ENCODE measurements around the gene SELENOV. TPM values are rescaled to one million over a fixed set of nuclear protein-coding genes. Genes with fewer than 3 reads are reported as not detected.

The SELENOV gene
- total RNA-seq, 1 donor from 2014 or later = not detected

- no peaks in the 10 kb centered on the region for H3K9me3 Mint-ChIP-seq (ENCODE audit: unreplicated experiment)
- H3K36me3 ChIP-seq (ENCODE audit: insufficient read depth, low read length) = no peaks in the 10 kb centered on the region
- peaks cover 6% of the 10 kb centered on the region for H3K4me1 Mint-ChIP-seq (ENCODE audit: low read depth, unreplicated experiment)
- H3K4me3 ChIP-seq (ENCODE audit: insufficient read depth, low read depth, low read length) = peak overlapping the region; percentile 77
- H3K9ac ChIP-seq (ENCODE audit: low read length) = peak overlapping the region; percentile 88
- peak overlapping the region; percentile 98 for H3K4me3 Mint-ChIP-seq (ENCODE audit: unreplicated experiment)
- H3K27me3 ChIP-seq (ENCODE audit: insufficient read depth, low read length) = no peaks in the 10 kb centered on the region
- FAIRE-seq (no peak), DNase-seq (ENCODE audit: low read depth) (no peak)
- TF ChIP-seq EZH2 (IDR thresholded peaks at IDR 0.05; ENCODE audit: insufficient read depth, low read length) = no peak
- no peak for TF ChIP-seq CTCF (IDR thresholded peaks at IDR 0.05; ENCODE audit: insufficient read depth, low read depth, low read length)
- no peaks in the 10 kb centered on the region for H3K4me1 ChIP-seq (ENCODE audit: insufficient read depth, low read length)
- H3K4me2 ChIP-seq (ENCODE audit: low read length) = peak overlapping the region; percentile 92
- H3K27ac ChIP-seq (ENCODE audit: low read depth, low read length) = peak overlapping the region; percentile 73
- H3K9me3 ChIP-seq (ENCODE audit: insufficient read depth, low read depth, low read length) = no peaks in the 10 kb centered on the region
- peaks cover 3% of the 10 kb centered on the region for H3K27me3 Mint-ChIP-seq (ENCODE audit: low read depth, unreplicated experiment)
- peaks cover 2% of the 10 kb centered on the region for H3K36me3 Mint-ChIP-seq (ENCODE audit: low read depth, unreplicated experiment)
- H3K27ac Mint-ChIP-seq (ENCODE audit: unreplicated experiment) = peak overlapping the region; percentile 87
- H4K20me1 ChIP-seq (ENCODE audit: insufficient read depth, low read length) = peaks cover 11% of the 10 kb centered on the region
- H2AFZ ChIP-seq (ENCODE audit: low read depth, low read length) = peak overlapping the region; percentile 79
- peaks cover 18% of the 10 kb centered on the region for H3K79me2 ChIP-seq (ENCODE audit: insufficient read depth, low read length)
Measured at GRCh38 chr19:39531834-39532232, 16.9 kb downstream of the SELENOV start.

GRCh38 chr19:39532233-39533002 lies 17.5 kb downstream of the SELENOV start, which contains the start of gene EID2B:
Gene EID2B, minus strand, starts transcription at chr19:39532852. Its CDS starts 50 bp downstream, at chr19:39532802.
- peak within 1 kb of the TSS; percentile 77 for H3K4me3 ChIP-seq (ENCODE audit: insufficient read depth, low read depth, low read length)
- H3K9me3 Mint-ChIP-seq (ENCODE audit: unreplicated experiment) = no peaks in the 10 kb centered on the region
- no peak for FAIRE-seq
- H3K27ac ChIP-seq (ENCODE audit: low read depth, low read length) = peak within 1 kb of the TSS; percentile 73
- H3K4me1 Mint-ChIP-seq (ENCODE audit: low read depth, unreplicated experiment) = peaks cover 6% of the 10 kb centered on the region
- peaks cover 2% of the 10 kb centered on the region for H3K36me3 Mint-ChIP-seq (ENCODE audit: low read depth, unreplicated experiment)
- no peaks in the 10 kb centered on the region for H3K9me3 ChIP-seq (ENCODE audit: insufficient read depth, low read depth, low read length)
- H3K9ac ChIP-seq (ENCODE audit: low read length) = peak within 1 kb of the TSS; percentile 88
- peak; percentile 76 for DNase-seq (ENCODE audit: low read depth)
- peak within 1 kb of the TSS; percentile 87 for H3K27ac Mint-ChIP-seq (ENCODE audit: unreplicated experiment)
- H4K20me1 ChIP-seq (ENCODE audit: insufficient read depth, low read length) = peaks cover 11% of the 10 kb centered on the region
- peaks cover 18% of the 10 kb centered on the region for H3K79me2 ChIP-seq (ENCODE audit: insufficient read depth, low read length)
- H3K27me3 Mint-ChIP-seq (ENCODE audit: low read depth, unreplicated experiment) = peaks cover 3% of the 10 kb centered on the region
- no peaks in the 10 kb centered on the region for H3K4me1 ChIP-seq (ENCODE audit: insufficient read depth, low read length)
- H3K4me3 Mint-ChIP-seq (ENCODE audit: unreplicated experiment) = peak within 1 kb of the TSS; percentile 98
- no peaks in the 10 kb centered on the region for H3K36me3 ChIP-seq (ENCODE audit: insufficient read depth, low read length)
- peak within 1 kb of the TSS; percentile 92 for H3K4me2 ChIP-seq (ENCODE audit: low read length)
- H3K27me3 ChIP-seq (ENCODE audit: insufficient read depth, low read length) = no peaks in the 10 kb centered on the region
- peak; percentile 94 for TF ChIP-seq CTCF (IDR thresholded peaks at IDR 0.05; ENCODE audit: insufficient read depth, low read depth, low read length)
- TF ChIP-seq EZH2 (IDR thresholded peaks at IDR 0.05; ENCODE audit: insufficient read depth, low read length) = no peak
- H2AFZ ChIP-seq (ENCODE audit: low read depth, low read length) = peak within 1 kb of the TSS; percentile 79

Data from astrocyte (in vitro differentiated cells and primary cell).